Measurements from ENCODE around the gene GRM8.

Gene GRM8

DNA sequence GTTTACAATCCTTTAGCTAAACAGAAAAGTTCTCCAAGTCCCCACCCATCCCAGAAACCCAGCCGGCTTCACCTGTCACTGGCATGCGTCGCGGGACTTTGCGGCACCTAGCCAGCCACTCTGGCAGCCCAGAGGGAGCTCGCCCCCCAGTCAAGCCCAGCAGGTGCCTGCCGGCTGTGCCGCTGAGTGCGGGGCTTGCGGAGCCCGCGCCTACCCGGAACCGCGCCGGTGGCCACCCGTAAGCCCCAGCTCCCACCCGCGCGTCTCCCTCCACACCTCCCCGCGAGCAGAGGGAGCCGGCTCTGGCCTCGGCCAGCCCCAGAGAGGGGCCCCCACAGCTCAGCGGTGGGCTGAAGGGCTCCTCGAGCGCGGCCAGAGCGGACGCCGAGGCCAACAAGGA lies 446.1 kb downstream of the GRM8 start:
- H3K4me3 ChIP-seq (ENCODE audit: low read depth, low read length) = no peak overlapping the region
- TF ChIP-seq, protein P1, sequence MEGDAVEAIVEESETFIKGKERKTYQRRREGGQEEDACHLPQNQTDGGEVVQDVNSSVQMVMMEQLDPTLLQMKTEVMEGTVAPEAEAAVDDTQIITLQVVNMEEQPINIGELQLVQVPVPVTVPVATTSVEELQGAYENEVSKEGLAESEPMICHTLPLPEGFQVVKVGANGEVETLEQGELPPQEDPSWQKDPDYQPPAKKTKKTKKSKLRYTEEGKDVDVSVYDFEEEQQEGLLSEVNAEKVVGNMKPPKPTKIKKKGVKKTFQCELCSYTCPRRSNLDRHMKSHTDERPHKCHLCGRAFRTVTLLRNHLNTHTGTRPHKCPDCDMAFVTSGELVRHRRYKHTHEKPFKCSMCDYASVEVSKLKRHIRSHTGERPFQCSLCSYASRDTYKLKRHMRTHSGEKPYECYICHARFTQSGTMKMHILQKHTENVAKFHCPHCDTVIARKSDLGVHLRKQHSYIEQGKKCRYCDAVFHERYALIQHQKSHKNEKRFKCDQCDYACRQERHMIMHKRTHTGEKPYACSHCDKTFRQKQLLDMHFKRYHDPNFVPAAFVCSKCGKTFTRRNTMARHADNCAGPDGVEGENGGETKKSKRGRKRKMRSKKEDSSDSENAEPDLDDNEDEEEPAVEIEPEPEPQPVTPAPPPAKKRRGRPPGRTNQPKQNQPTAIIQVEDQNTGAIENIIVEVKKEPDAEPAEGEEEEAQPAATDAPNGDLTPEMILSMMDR (IDR thresholded peaks at IDR 0.05; ENCODE audit: low read depth, low read length) = no peak

DNA sequence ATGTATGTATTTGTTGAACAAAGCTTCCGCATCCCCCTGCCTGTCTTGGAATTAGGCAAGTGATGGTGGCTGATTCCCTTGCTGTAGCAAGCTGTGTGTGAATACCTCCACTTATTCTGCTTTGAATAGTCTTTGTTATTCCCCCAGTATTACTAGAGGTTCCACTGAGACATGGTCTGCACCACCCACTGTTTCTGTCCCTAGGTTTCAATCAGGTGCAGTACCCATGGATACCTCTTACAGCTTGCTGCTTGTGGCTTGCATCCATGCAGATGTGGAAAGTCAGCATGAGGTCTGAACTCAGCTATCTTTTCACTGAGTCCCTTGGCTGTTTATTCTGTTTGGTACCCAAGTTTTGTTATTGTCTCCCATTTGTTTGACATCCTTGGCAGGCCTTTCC lies 447.4 kb downstream of the GRM8 start:
- TF ChIP-seq, protein P1 (IDR thresholded peaks at IDR 0.05; ENCODE audit: low read depth, low read length) = no peak
- no peak overlapping the region for H3K4me3 ChIP-seq (ENCODE audit: low read depth, low read length)

DNA sequence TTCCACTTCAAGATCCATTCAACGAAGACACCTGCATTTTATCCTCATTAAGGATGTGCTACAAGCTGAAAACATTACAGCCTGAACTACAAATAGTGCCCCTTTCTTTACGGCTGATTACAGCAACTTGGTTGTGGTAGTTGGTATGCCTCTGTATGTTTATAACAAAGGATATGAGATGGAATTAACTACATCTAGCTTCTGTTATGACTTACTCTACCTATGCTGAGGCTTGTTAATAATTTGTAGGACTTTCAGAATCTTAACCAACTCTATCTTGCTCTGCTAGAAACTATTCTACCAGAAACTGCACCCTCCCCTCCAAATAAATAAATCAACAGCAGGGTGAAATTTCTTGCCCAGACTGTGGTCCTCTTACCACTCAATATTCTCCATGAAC lies 448.1 kb downstream of the GRM8 start:
- no peak overlapping the region for H3K4me3 ChIP-seq (ENCODE audit: low read depth, low read length)
- TF ChIP-seq, protein P1 (IDR thresholded peaks at IDR 0.05; ENCODE audit: low read depth, low read length) = no peak

DNA sequence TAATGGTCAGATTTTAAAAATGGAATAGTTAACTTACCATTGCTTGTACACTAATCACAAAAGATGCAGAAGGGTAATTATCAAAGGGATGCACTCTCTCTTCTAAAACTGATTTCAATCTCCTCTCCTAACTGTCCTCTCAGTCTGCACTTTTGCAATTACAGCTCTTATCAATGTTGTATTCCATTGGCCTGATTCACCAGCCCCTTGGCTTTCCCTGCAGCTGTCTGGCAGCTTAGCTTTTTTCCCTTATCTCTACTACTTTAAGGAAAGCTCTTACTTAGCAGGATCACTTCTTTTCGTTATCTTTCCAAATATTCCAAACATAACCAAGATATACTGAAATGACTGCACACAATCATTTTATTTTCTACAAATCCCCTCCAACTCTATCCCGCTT lies 448.8 kb downstream of the GRM8 start:
- TF ChIP-seq, protein P1 (IDR thresholded peaks at IDR 0.05; ENCODE audit: low read depth, low read length) = no peak
- H3K4me3 ChIP-seq (ENCODE audit: low read depth, low read length) = no peak overlapping the region

DNA sequence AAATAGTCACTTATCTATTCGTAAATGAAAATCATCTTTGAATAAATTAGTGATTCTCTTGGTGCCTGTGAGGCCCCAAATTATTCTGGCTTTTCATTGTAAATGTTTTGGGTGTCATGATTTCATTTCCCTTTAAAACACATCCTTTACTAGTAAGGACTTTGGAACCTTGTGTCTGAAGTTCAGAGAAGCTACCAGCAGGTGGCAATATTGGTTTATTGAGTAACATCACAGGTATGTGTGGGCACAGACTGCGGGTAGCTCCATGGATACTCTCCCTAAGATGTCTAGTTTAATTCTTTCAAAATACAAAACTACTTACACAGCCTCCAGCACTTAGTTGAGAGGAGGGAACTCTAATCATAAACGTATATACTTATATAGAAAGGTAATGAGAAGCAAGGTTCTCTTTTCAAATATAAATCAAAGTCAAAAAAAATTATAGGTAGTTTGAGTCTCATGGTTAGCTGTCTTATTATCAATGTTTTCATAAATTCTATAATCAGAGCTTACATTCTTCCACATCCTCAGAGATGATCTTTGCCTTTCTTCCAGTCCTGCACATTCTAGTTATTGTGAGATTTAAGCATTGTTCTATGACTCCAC lies 449.6 kb downstream of the GRM8 start:
- H3K4me3 ChIP-seq (ENCODE audit: low read depth, low read length) = no peak overlapping the region
- TF ChIP-seq, protein P1 (IDR thresholded peaks at IDR 0.05; ENCODE audit: low read depth, low read length) = peak; percentile 18; the same call in 1 of the 2 replicates

DNA sequence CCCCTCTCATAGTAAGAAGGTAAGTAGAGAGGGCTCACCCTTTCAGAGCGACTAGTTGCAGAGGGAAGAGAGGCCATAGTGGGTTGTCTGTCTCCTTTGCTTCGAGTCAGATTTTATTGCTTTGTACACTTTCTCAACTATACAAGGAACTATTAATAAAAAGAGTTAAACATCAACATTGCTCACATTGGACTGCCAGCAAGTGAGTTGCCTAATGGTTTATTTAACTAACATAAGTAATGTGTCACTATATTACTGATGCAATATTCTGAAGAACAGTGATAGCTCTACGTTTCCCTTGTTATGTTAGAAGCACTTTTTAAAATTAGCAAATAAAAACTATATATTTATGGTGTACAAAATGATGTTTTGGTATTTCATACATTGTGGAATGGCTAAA lies 451.0 kb downstream of the GRM8 start:
- H3K4me3 ChIP-seq (ENCODE audit: low read depth, low read length) = no peak overlapping the region
- TF ChIP-seq, protein P1 (IDR thresholded peaks at IDR 0.05; ENCODE audit: low read depth, low read length) = no peak

DNA sequence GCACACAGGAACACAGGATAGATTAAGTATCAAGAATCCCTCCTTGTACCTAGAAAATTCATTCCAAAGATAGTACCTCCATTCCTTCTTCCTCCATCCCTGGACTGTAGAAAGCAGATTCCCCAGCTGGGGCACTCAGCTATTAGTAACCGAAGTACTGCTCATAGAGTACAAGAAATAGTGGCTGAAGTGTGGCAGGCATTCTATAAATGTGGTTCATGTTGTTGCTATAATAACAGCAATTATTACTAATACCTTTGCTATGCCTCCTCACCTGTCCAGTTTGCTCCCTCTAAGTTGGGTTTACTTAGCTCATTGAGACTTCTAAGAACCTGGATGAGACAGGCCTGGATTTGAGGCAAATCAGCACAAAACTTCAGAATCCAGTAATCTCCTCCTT lies 453.2 kb downstream of the GRM8 start:
- H3K4me3 ChIP-seq (ENCODE audit: low read depth, low read length) = no peak overlapping the region
- TF ChIP-seq, protein P1 (IDR thresholded peaks at IDR 0.05; ENCODE audit: low read depth, low read length) = no peak
